Suprapubic skin (tissue), 4 donors: Measurements from ENCODE around the gene MTG2.

Experiments used
- CTCF ChIP-seq, 2 donors: fragments of 200-600 bp in 1 of 2; fragments of 450-650 bp in 1 of 2; sonication (generic) in 1 of 2; IDR thresholded peaks; one replicate each; pipeline ENCODE4 v1.5.1; 2016 to 2019; ENCODE audit warnings: antibody characterized with exemption in 2 of 2, mild to moderate bottlenecking in 1 of 2, moderate library complexity in 1 of 2
- EP300 ChIP-seq: sonication (generic); formaldehyde crosslinking; IDR thresholded peaks from one replicate; pipeline ENCODE4 v1.6.1; 2017; ENCODE audit warnings: antibody characterized with exemption
- POLR2A ChIP-seq, 2 donors: fragments of 450-650 bp; IDR thresholded peaks; one replicate each; pipeline ENCODE4 v1.6.1; 2017; ENCODE audit warnings: antibody characterized with exemption in 2 of 2, mild to moderate bottlenecking in 2 of 2, moderate library complexity in 2 of 2
- POLR2AphosphoS5 ChIP-seq, 3 donors: sonication (generic); formaldehyde crosslinking; IDR thresholded peaks; one replicate each; pipeline ENCODE4 v1.6.1; 2017; ENCODE audit warnings: antibody characterized with exemption in 3 of 3

DNA sequence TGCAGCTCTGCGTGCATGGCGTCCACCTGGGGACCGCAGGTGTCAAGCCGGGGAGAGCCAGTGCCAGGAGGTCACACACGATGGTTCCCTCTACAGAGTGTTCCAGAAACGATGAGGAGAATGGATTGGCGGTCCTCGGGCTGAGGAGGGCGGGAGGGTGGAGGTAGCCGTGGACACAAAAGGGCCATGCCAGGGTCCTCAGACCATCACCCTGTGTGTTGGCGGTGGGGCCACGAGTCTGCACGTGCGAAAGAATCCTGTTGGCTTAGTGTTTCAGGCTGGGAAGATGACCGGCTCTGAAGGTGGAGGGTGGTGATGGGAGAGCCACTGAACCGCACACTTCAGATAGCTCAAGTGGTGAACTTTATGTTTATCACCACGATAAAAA lies 23.6 kb downstream of the MTG2 start:
- no peak for TF ChIP-seq CTCF (IDR thresholded peaks at IDR 0.05)
- TF ChIP-seq POLR2A (IDR thresholded peaks at IDR 0.05), result no peak
- no peak for TF ChIP-seq POLR2AphosphoS5 (IDR thresholded peaks at IDR 0.05)
- no peak for TF ChIP-seq EP300
